PC-9 (cell line): ENCODE measurements around the gene ARPC1B.

Experiments used
- CTCF ChIP-seq: fragments of 200-600 bp; sonication (generic); conservative IDR thresholded peaks from 2 replicates; pipeline ENCODE4 v1.6.1; 2017; ENCODE audit warnings: mixed run types, antibody characterized with exemption, mild to moderate bottlenecking, moderate library complexity
- EZH2 ChIP-seq: fragments of 200-600 bp; sonication (generic); IDR thresholded peaks from 2 replicates; pipeline ENCODE4 v1.8.0; 2017; ENCODE audit warnings: antibody characterized with exemption, low read depth

- TF ChIP-seq CTCF (no peak), EZH2 (no peak)
Measured at GRCh38 chr7:99392046-99392445, 17.5 kb downstream of the ARPC1B start.
